HepG2 (cell line): ENCODE results near the gene KIF13A. TPM values are rescaled to one million over a fixed set of nuclear protein-coding genes. Genes with fewer than 3 reads are reported as not detected.

Experiments
- ATAC-seq: fragments of 200-7000 bp; cut with Tn5 transposase; 3 replicates; pipeline ENCODE4 v1.9.1; 2020; ENCODE audit warnings: mild to moderate bottlenecking, moderate library complexity
- BruUV-seq: library from RNA; stranded (reverse); fragments of 400-500 nt; replicated peaks from 2 replicates; lab custom pipeline; 2021; lab: Mats Ljungman, UMichigan
- CTCF ChIA-PET: fragments of 300-600 bp; formaldehyde crosslinking; extraction: SDS; loops from one replicate; lab custom pipeline; 2021; ENCODE audit warnings: low total read pairs, inconsistent platforms, low intra/inter-chr PET ratio; lab: Yijun Ruan, JAX
- POLR2A ChIA-PET: fragments of 350-600 bp; sonication (Branson Sonifier 250); formaldehyde crosslinking; loops from one replicate; lab custom pipeline; 2020; ENCODE audit warnings: antibody characterized with exemption, inconsistent platforms; lab: Yijun Ruan, JAX
- DNase-seq: peaks from one replicate; pipeline ENCODE4 v3.0.0-alpha.2; 2015; ENCODE audit warnings: low spot score
- FAIRE-seq: peaks from 3 replicates; lab custom pipeline; 2011; peaks lifted over from hg19 to GRCh38; lab: Jason Lieb, UNC
- H2AFZ ChIP-seq: one replicate; pipeline ENCODE4 v1.6.1; 2011; ENCODE audit warnings: low read length, inconsistent platforms
- H3K27ac ChIP-seq: fragments of 300-600 bp; 3 replicates; pipeline ENCODE4 v1.8.0; 2011; ENCODE audit warnings: mixed run types, mild to moderate bottlenecking, mixed read lengths, low read length, inconsistent platforms; ENCODE audit not compliant: insufficient read depth; ENCODE audit errors: extremely low read length
- H3K27me3 ChIP-seq, 2 experiments: fragments of 200-600 bp in 1 of 2; 2 replicates in 1 of 2; 3 replicates in 1 of 2; pipeline versions ENCODE4 v1.6.0 to v1.8.0; 2011; ENCODE audit warnings: low read length in 2 of 2, mild to moderate bottlenecking in 2 of 2, moderate library complexity in 2 of 2, inconsistent platforms in 1 of 2; ENCODE audit not compliant: insufficient read depth in 2 of 2, control insufficient read depth in 1 of 2
- H3K36me3 ChIP-seq, 2 experiments: fragments of 200-600 bp in 1 of 2; replicated peaks in 1 of 2; 2 replicates in 1 of 2; 3 replicates in 1 of 2; pipeline versions ENCODE4 v1.5.1 to v1.8.0; 2011; ENCODE audit warnings: low read length in 2 of 2, inconsistent platforms in 1 of 2; ENCODE audit not compliant: insufficient read depth in 2 of 2, control insufficient read depth in 1 of 2
- H3K4me1 ChIP-seq: 2 replicates; pipeline ENCODE4 v1.5.1; 2012; ENCODE audit warnings: low read length, inconsistent platforms; ENCODE audit not compliant: insufficient read depth
- H3K4me2 ChIP-seq: 2 replicates; pipeline ENCODE4 v1.6.0; 2011; ENCODE audit warnings: low read depth, low read length, inconsistent platforms
- H3K4me3 ChIP-seq, 3 experiments: fragments of 200-600 bp in 1 of 3; sonication (generic), shearing (Covaris generic) in 1 of 3; replicated peaks in 1 of 3; 2 replicates each; pipeline ENCODE4 v1.5.1; 2011 to 2016; ENCODE audit warnings: low read length in 3 of 3, inconsistent platforms in 2 of 3, low read depth in 2 of 3, mild to moderate bottlenecking in 2 of 3, control low read depth in 1 of 3, mixed read lengths in 1 of 3; ENCODE audit not compliant: insufficient read depth in 1 of 3
- H3K79me2 ChIP-seq: one replicate; pipeline ENCODE4 v1.6.1; 2011; ENCODE audit warnings: low read length, inconsistent platforms; ENCODE audit not compliant: insufficient read depth
- H3K9ac ChIP-seq: 2 replicates; pipeline ENCODE4 v1.6.0; 2011; ENCODE audit warnings: mild to moderate bottlenecking, low read depth, low read length, inconsistent platforms; ENCODE audit not compliant: insufficient read depth
- H3K9me3 ChIP-seq: 2 replicates; pipeline ENCODE4 v1.5.1; 2012; ENCODE audit warnings: mild to moderate bottlenecking, low read length
- H4K20me1 ChIP-seq: 2 replicates; pipeline ENCODE4 v1.6.0; 2011; ENCODE audit warnings: inconsistent platforms, mild to moderate bottlenecking, low read length, moderate library complexity; ENCODE audit not compliant: insufficient read depth
- CHD4 ChIP-seq: fragments of 200-600 bp; sonication (generic); IDR thresholded peaks from 2 replicates; pipeline ENCODE4 v1.7.0; 2017; ENCODE audit warnings: mild to moderate bottlenecking, low read length, borderline replicate concordance
- HES4 ChIP-seq: sonication (generic); formaldehyde crosslinking; IDR thresholded peaks from 2 replicates; pipeline ENCODE4 v1.9.0; 2021; ENCODE audit warnings: mild to moderate bottlenecking, missing genetic modification reagents, borderline replicate concordance
- PCBP1 ChIP-seq: fragments of 200-400 bp; formaldehyde crosslinking; IDR thresholded peaks from 2 replicates; pipeline ENCODE4 v1.6.1; 2017; ENCODE audit warnings: mild to moderate bottlenecking, low read depth, low read length, borderline replicate concordance
- PHF21A ChIP-seq: sonication (generic); formaldehyde crosslinking; IDR thresholded peaks from 2 replicates; pipeline ENCODE4 v1.5.0; 2020; ENCODE audit warnings: mild to moderate bottlenecking, missing genetic modification reagents
- REPIN1 ChIP-seq: sonication (generic); formaldehyde crosslinking; IDR thresholded peaks from 2 replicates; pipeline ENCODE4 v1.8.0; 2022; ENCODE audit warnings: missing genetic modification reagents, low read depth, mild to moderate bottlenecking, borderline replicate concordance
- SRSF1 ChIP-seq: fragments of 200-400 bp; formaldehyde crosslinking; optimal IDR thresholded peaks from 2 replicates; pipeline ENCODE3; 2017; ENCODE audit warnings: mild to moderate bottlenecking, low read depth, low read length, moderate library complexity
- TOE1 ChIP-seq: sonication (generic); formaldehyde crosslinking; IDR thresholded peaks from 2 replicates; pipeline ENCODE4 v1.4.0; 2020; ENCODE audit warnings: mild to moderate bottlenecking, missing genetic modification reagents
- ZBTB2 ChIP-seq: sonication (generic); formaldehyde crosslinking; IDR thresholded peaks from 2 replicates; pipeline ENCODE4 v1.8.0; 2022; ENCODE audit warnings: low read depth, missing genetic modification reagents
- ZC3H4 ChIP-seq: sonication (generic); formaldehyde crosslinking; IDR thresholded peaks from 2 replicates; pipeline ENCODE4 v1.4.0; 2020; ENCODE audit warnings: missing genetic modification reagents, borderline replicate concordance
- ZNF792 ChIP-seq: IDR thresholded peaks from 2 replicates; pipeline ENCODE4 v1.6.1; 2016
- whole genome bisulfite sequencing: methylation state at CpG from one replicate; pipeline ENCODE4 v1.1.6; 2017; ENCODE audit warnings: low lambda C conversion rate; 5-methylcytosine and 5-hydroxymethylcytosine counted together
- in situ Hi-C: cut with HindIII; loops from 2 replicates; pipeline ENCODE4 v1.10.0; 2017; ENCODE audit warnings: low pct_unique_long_range_greater_than_20kb; ENCODE audit not compliant: extremely low pct_ligation_motif_present
- intact Hi-C: fragments of 100-400 bp; cut with micrococcal nuclease; formaldehyde crosslinking; loops from one replicate; pipeline ENCODE4 v1.10.0; 2022; ENCODE audit not compliant: unreplicated experiment
- polyA plus RNA-seq, 8 experiments: library from polyadenylated mRNA; depleted of rRNA in 3 of 8; stranded (reverse) in 7 of 8; unstranded in 1 of 8; fragments of >200 nt; fragmentation: Illumina TruSeq in 4 of 8; extraction: Trizol in 4 of 8; gene quantifications; 2 replicates each; pipeline versions ENCODE4 v1.2.1 to v1.2.3, GENCODE V29; 2011 to 2016; ENCODE audit warnings: low read depth in 4 of 8, missing spikeins in 1 of 8, mixed read lengths in 1 of 8; ENCODE audit not compliant: insufficient read depth in 1 of 8
- total RNA-seq, 5 experiments: library from RNA; depleted of rRNA; stranded (reverse); fragments of >200 nt; fragmentation: Illumina TruSeq; extraction: Trizol; gene quantifications; 2 replicates each; pipeline ENCODE4 v1.2.3, GENCODE V29; 2016; ENCODE audit warnings: low read depth in 1 of 5

KIF13A gene
- total and polyA plus RNA-seq, 2 of the 13 experiments (the other 11 are each of a cell fraction or from before 2014, with no cell fraction given) = 21.1 to 37.2 TPM

GRCh38 chr6:17998003-17998402 lies 10.6 kb upstream of the KIF13A start:
- 66% methylated on average over 3 of the region's 3 CpGs for WGBS
- Histone ChIP-seq H3K36me3 (no peaks in the 10 kb centered on the region), H3K27me3 (peaks cover 0 to 3% of the 10 kb centered on the region in 2 experiments; a peak in 1 of 5 replicates), H3K9me3 (no peaks in the 10 kb centered on the region), H3K79me2 (no peaks in the 10 kb centered on the region), H3K9ac (no peak overlapping the region), H3K4me3 (no peak overlapping the region), H3K27ac (no peak overlapping the region), H3K4me2 (no peak overlapping the region), H4K20me1 (no peaks in the 10 kb centered on the region), H3K4me1 (peaks cover 23% of the 10 kb centered on the region), H2AFZ (no peak overlapping the region)
- POLR2A ChIA-PET = no interaction called here
- CTCF ChIA-PET = no interaction called here
- in situ Hi-C loops (no loop called here), intact Hi-C loops (no loop called here)
- no TSS peak for BruUV-seq
- no peak for DNase-seq
- no peak for FAIRE-seq
- ATAC-seq = no peak
- TF ChIP-seq PCBP1 = no peak
- TF ChIP-seq PHF21A = no peak
- no peak for TF ChIP-seq TOE1
- TF ChIP-seq ZBTB2 (CRISPR knock-in tag) = no peak
- TF ChIP-seq REPIN1 (CRISPR knock-in tag) = no peak
- TF ChIP-seq ZNF792 (CRISPR knock-in tag) = no peak
- TF ChIP-seq HES4 = no peak
- no peak for TF ChIP-seq SRSF1
- TF ChIP-seq ZC3H4 (CRISPR knock-in tag) = no peak
- no peak for TF ChIP-seq CHD4
